ENCODE results near the gene IRF6.

Gene IRF6

GRCh38 chr1:209805875-209806760, at the start of gene IRF6:
Gene IRF6 (minus strand): TSS chr1:209806142. CDS start chr1:209801413, 4,729 bp downstream.
- DNase-seq (ENCODE audit: low read depth in 2 of 2), result peak; percentile 32 to 56

DNA sequence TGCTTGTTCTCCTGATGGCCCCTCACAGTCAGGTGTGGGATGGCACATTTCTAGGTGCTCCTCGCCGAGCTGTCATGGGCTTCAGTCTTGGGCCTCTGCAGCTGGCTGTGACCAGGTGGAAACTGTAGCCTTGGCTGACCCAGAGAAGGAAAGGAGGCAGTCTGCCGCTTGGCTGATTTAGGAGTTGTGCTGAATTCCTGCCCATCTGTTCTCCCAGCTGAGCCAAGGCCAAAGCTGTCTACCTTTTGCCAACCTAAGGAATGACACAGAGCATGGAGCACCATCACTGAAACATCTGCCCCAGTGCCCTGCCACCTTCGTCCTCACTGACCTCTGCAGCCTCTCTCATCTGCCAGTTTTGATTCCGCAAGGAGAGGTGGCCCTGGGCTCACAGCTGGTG, 49.7 kb upstream of the IRF6 start:
- no peak for DNase-seq (ENCODE audit: low read depth in 2 of 2)

GRCh38 chr1:209855006-209855405, 49.1 kb upstream of the IRF6 start:
- DNase-seq (ENCODE audit: low read depth in 2 of 2), result no peak

DNA sequence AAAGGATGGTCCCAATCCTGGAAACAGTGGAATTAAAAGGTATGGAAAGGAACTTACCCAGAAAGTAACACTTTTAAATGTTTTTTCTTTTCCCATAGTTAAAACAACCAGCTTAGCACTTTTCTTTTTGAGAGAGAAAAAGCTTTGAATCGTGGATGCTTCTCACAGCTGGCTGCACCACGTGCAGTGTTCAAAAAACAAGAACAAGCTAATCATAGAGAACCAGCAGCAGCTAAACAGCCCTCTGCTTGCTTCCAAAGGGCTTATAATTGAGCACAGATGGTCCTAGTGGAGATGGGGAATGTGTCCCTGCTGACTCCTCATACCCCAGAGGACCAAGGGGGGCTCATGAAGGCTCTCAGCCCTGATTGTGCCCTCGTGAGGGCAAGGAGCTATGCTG, 48.3 kb upstream of the IRF6 start:
- no peak for DNase-seq (ENCODE audit: low read depth in 2 of 2)

GRCh38 chr1:209853676-209854075, 47.7 kb upstream of the IRF6 start:
- no peak for DNase-seq (ENCODE audit: low read depth in 2 of 2)

GRCh38 chr1:209850342-209850979, 44.5 kb upstream of the IRF6 start:
- DNase-seq (ENCODE audit: low read depth in 2 of 2), result peak; percentile 36 to 38

DNA sequence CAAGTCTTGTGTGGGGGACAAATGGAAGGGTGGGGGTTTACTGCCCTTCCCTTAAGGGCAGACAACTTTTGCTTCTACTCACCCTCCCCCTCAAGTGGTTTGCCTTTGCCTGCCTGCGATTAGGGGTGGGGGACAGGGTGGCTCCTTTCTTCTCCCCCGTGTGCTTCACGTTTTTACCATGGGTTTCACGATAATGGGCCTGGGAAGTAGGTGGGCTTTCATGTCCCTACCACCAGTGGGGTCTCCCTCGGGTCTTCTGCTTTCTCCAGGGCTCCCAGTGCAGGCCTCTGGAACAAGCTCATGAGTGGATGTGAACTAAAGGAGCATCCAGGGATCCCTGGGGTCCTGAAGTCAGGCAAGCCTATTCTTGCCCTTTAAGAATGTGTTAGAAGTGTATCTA, 43.4 kb upstream of the IRF6 start:
- no peak for DNase-seq (ENCODE audit: low read depth in 2 of 2)

DNA sequence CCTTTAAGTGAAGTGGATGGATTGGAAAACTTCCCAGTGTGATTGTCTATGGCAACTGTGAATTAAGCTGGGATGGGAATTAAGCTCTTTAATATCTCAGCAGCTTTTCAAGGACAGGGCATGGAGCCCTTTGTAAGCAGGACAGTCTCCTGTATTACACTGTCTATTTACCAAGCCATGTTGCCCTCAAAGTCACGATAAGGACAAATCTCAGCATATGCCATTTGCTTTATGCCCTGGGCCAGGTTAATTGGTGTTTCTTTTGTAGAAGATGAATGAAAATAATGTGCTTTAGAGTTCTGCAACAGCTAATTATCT, 39.4 kb upstream of the IRF6 start:
- no peak for DNase-seq (ENCODE audit: low read depth in 2 of 2)

DNA sequence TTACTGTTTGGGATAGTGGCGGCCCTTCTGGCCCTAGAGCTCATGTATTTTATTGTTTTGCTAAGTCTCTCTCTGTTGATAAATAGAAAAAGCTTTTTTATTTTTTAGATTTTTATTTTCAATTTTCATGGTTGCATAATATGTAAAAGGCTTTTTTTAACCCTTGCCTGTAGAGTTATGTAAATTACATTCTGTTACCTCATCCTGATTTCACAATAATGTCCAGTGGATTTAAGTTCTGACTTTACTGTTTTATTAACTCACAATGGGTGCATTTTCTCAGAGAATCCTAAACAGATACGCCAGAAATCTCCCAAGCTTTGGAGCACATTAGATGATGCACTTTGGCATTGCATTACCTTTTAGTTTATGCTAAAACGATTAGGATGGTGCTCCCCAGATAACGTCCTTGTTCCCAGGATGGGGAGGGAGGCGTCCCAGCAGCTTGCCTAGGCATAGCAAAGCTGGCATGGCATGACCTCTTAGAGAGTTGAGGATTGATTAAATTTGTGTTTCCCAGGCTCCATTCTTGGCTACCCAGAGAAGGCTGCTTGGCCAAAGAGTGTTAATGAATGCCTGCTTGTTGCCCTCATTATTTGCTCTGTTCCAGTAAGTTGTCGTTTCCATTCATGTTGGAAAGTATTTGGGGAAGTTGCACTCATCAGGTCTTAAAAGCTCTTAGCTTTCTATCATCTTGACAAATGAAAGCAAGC, 38.9 kb upstream of the IRF6 start:
- no peak for DNase-seq (ENCODE audit: low read depth in 2 of 2)

DNA sequence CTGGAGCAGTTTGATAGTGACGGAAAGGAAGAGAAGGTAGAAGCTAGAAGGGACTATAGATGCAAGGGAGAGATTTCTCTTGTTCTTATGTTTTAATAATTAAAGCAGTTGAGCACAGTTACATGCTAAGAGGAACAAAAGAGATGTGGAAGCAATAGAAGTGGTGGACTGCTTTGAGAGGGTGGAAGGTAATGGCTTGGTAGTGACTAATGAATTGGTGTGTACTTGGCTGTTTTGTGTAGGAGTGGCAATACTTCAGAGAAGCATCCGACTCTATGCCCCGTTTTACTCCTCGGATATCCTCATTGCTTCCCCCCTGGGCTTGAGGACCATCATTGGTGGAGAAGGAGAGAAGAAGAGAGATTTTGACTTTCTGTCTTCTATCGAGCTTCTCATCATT, 34.7 kb upstream of the IRF6 start:
- DNase-seq (ENCODE audit: low read depth in 2 of 2), result no peak

- DNase-seq (ENCODE audit: low read depth in 2 of 2), result no peak
Observed at GRCh38 chr1:209839875-209840546, 34.1 kb upstream of the IRF6 start.

GRCh38 chr1:209838537-209838936, 32.6 kb upstream of the IRF6 start:
- DNase-seq (ENCODE audit: low read depth in 2 of 2), result no peak

DNA sequence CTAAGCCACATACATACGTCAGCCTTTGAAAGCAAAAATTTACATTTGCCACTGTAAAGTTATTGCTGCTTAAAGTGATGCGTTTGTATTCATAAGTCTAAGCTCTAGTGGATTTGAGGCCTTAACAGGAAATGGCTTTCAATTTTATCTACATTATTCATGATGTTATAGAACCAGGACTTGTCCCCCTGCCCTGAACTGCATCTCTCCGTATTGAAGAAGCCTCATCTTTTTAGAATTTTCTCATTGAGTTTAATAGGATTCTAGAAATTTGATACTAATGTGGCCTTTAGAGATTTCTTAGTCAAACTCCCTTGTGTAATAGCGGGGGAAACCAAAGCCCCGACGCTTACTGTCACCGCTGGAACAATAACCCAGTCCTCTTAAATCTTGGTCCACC, 31.7 kb upstream of the IRF6 start:
- no peak for DNase-seq (ENCODE audit: low read depth in 2 of 2)

- peak; percentile 24 to 30 for DNase-seq (ENCODE audit: low read depth in 2 of 2)
Observed at GRCh38 chr1:209835782-209836298, 29.9 kb upstream of the IRF6 start.

GRCh38 chr1:209831615-209832014, 25.7 kb upstream of the IRF6 start:
- DNase-seq (ENCODE audit: low read depth in 2 of 2), result no peak

DNA sequence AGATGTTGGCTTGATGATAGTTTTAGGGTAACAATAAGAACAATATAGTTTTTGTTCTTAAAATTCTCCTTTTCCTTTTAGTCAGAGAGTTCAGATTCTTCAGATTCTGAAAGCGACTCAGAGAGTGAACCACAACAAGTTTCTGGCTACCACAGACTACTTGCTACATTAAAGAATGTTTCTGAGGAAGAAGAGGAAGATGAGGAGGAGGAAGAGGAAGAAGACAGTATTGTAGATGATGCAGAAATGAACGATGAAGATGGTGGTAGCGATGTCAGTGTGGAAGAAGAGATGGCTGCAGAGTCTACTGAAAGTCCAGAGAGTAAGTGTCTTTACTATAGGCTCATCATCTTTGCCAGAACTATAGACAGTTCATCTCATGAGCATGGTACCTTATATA, 24.8 kb upstream of the IRF6 start:
- DNase-seq (ENCODE audit: low read depth in 2 of 2), result no peak

DNA sequence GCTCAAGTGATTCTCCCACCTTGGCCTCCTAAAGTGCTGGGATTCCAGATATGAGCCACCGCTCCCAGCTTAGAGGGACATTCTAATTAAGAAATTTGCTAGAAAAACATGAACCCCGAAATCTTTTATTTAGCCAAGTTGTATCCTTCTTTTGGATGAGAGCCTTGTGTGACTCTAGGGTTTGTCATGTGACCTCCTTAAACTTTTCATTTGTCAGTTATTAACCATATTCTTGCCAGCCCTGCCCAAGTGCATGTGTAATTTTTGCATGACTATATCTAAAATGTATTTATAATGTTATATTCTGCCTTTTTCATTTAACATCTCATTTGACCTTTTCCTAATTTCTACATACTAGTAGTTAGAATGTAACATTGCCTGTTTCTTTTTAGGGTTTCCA, 23.8 kb upstream of the IRF6 start:
- no peak for DNase-seq (ENCODE audit: low read depth in 2 of 2)

DNA sequence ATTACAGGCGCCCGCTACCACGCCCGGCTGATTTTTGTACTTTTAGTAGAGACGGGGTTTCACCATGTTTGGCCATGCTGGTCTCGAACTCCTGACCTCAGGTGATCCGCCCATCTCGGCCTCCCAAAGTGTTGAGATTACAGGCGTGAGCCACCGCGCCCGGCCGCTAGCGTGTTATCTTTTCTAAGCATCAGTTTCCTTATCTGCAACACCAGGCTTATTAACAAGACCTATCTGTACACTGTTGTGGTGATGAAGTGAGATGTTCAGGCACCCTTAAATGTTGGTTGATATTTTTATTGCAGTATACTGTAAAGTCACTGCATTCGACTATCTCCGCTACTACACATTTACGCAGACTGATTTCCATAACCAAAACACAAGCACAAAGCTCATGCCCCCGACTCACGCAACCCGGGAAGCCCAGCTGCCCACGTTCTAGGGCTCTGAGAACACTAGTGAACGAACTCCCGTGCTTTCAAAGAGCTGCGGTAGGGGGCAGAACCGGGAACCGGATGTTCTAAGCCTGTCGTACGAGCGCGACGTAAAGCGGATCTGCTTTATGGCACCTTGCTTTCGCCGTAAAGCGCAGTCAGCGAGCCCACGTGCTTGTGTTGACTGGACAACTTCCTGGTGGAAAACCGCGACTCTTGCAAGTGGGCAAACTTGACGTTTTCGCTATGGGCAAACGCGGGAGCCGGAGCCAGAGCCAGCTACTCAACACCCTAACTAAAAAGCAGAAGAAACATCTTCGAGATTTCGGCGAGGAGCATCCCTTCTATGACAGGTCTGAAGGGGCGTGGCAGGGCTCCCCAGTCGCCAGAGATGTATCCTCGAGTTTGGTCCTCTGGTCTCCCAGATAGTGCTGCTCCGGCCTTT, 21.7 kb upstream of the IRF6 start, which contains the start of gene UTP25:
Gene UTP25, plus strand, starts transcription at position 589 of the 879 bp plus-strand sequence. Its CDS starts 92 bp downstream, at position 681.
- peak; percentile 87 to 91 for DNase-seq (ENCODE audit: low read depth in 2 of 2)

DNA sequence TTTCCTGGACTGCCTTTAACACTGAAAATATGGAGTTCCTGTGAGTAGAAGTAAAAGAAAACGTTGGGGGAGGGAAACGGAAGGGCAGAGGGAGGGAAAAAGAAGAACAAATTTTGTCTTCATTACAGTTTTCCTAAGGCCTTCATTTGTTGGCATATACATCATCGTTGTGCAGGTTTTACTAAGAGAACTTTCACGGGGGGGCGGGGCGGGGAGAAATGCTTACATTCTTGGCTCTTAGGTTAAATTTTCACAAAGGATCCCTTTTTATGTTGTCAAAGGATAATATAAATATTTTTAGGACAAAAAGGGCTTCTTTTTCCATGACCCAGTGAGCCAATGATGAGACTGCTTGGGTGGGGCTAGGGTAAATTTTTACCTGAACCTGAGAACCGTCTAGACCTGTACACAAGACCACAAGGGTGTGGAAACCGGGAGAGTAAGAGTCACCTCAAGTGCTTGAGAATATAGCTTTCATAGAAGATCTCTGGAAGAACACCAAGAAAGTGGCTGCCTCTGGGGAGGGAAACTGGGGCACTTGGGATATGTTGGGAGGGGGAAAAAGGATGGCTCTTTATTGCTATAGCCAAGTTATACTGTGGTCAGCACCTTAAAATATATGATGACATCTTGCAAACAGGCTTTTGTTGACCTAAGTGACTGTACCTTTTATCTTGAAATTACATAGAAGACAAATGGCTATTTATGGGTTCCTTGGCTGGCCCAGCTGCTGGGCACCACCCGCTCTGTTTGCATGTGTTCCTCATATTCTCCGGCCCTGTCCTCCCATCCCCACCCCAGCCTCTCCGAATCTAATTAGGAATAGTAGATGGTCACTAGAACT, 19.9 kb upstream of the IRF6 start:
- no peak for DNase-seq (ENCODE audit: low read depth in 2 of 2)

Data from stimulated activated CD4-positive, alpha-beta T cell treated with anti-CD3 and anti-CD28 coated beads, Interleukin-4, amount 100 ng/mL, for 48 hours (primary cell).